SK-N-MC (cell line): ENCODE measurements around the gene PCGF3.

Experiments
- EZH2 ChIP-seq: fragments of 200-600 bp; sonication (generic); IDR thresholded peaks from one replicate; pipeline ENCODE4 v1.6.1; 2017; ENCODE audit warnings: antibody characterized with exemption
- FOXP2 ChIP-seq: optimal IDR thresholded peaks from 2 replicates; pipeline ENCODE3; 2011; ENCODE audit warnings: mild to moderate bottlenecking, moderate library complexity; ENCODE audit not compliant: insufficient read depth; ENCODE audit errors: extremely low read length, control extremely low read depth
- POLR2AphosphoS5 ChIP-seq: IDR thresholded peaks from 2 replicates; pipeline ENCODE4 v1.6.1; 2012; ENCODE audit warnings: mild to moderate bottlenecking, low read depth, low read length, borderline replicate concordance

- TF ChIP-seq EZH2 (no peak), POLR2AphosphoS5 (no peak), FOXP2 (no peak)
Observed at GRCh38 chr4:721261-722168, 15.9 kb downstream of the PCGF3 start.
